Activated naive CD4-positive, alpha-beta T cell treated with anti-CD3 and anti-CD28 coated beads for 36 hours (primary cell): ENCODE results near the gene SMIM5. TPM values are rescaled to one million over a fixed set of nuclear protein-coding genes. Genes with fewer than 3 reads are reported as not detected.

Source experiments
- CTCF ChIA-PET: fragments of 350-600 bp; sonication (Branson Sonifier 250); formaldehyde crosslinking; loops from one replicate; lab custom pipeline; 2021; ENCODE audit warnings: antibody characterized with exemption; lab: Charles Lee
- DNase-seq: peaks from one replicate; pipeline ENCODE4 v3.0.0-alpha.2; 2020
- H3K27ac Mint-ChIP-seq: one replicate; pipeline ENCODE4 v1.8.0; 2021; ENCODE audit warnings: mild to moderate bottlenecking, mixed read lengths
- H3K27me3 Mint-ChIP-seq: one replicate; pipeline ENCODE4 v1.8.0; 2021; ENCODE audit warnings: low read depth, mixed read lengths
- H3K36me3 Mint-ChIP-seq: one replicate; pipeline ENCODE4 v1.8.0; 2021; ENCODE audit warnings: low read depth, mixed read lengths
- H3K4me1 Mint-ChIP-seq: one replicate; pipeline ENCODE4 v1.8.0; 2021; ENCODE audit warnings: low read depth, mixed read lengths
- H3K4me3 Mint-ChIP-seq: one replicate; pipeline ENCODE4 v1.8.0; 2021; ENCODE audit warnings: mild to moderate bottlenecking, moderate library complexity, mixed read lengths
- H3K9me3 Mint-ChIP-seq: one replicate; pipeline ENCODE4 v1.8.0; 2021; ENCODE audit warnings: mixed read lengths
- intact Hi-C: fragments of 100-400 bp; cut with micrococcal nuclease; formaldehyde crosslinking; loops from one replicate; pipeline ENCODE4 v1.15.1; 2023
- total RNA-seq, 2 experiments: library from RNA; stranded (reverse); gene quantifications; one replicate each; pipeline ENCODE4 v1.2.3, GENCODE V29; 2021

Gene SMIM5
- total RNA-seq, 2 experiments from 2014 or later, result not detected

GRCh38 chr17:75607086-75607485 lies 26.1 kb upstream of the SMIM5 start:
- Mint-ChIP-seq H3K4me1 (peaks cover 3% of the 10 kb centered on the region), H3K27ac (no peak overlapping the region), H3K4me3 (no peak overlapping the region), H3K27me3 (no peaks in the 10 kb centered on the region), H3K9me3 (no peaks in the 10 kb centered on the region), H3K36me3 (no peaks in the 10 kb centered on the region)
- DNase-seq, result no peak
- CTCF ChIA-PET, result interaction anchor here (1.1 kb wide), 1 partner anchor 26 kb away, joined by 3 read pairs; the partner anchor contains the start of gene SMIM5
- intact Hi-C loops, result no loop called here

- Mint-ChIP-seq H3K36me3 (no peaks in the 10 kb centered on the region), H3K27me3 (no peaks in the 10 kb centered on the region), H3K27ac (no peak overlapping the region), H3K4me3 (no peak overlapping the region), H3K4me1 (peaks cover 3% of the 10 kb centered on the region), H3K9me3 (no peaks in the 10 kb centered on the region)
- CTCF ChIA-PET, result interaction anchor here (0.8 to 1.0 kb wide), 4 partner anchors 10 to 138 kb away, joined by 3 to 5 read pairs (median 4); no protein-coding TSS in a partner anchor
- no peak for DNase-seq
- intact Hi-C loops, result no loop called here
These were observed 22.9 kb upstream of the SMIM5 start for GRCh38 chr17:75610103-75610984.

- Mint-ChIP-seq H3K4me1 (peaks cover 2% of the 10 kb centered on the region), H3K4me3 (no peak overlapping the region), H3K27ac (no peak overlapping the region), H3K9me3 (no peaks in the 10 kb centered on the region), H3K36me3 (no peaks in the 10 kb centered on the region), H3K27me3 (no peaks in the 10 kb centered on the region)
- CTCF ChIA-PET, result interaction anchor here (1.1 to 2.0 kb wide), 3 partner anchors 13 to 142 kb away, joined by 5 to 7 read pairs (median 5); partner anchors contain the start of gene SMIM5
- intact Hi-C loops, result no loop called here
- DNase-seq, result no peak
These were observed 21.3 kb upstream of the SMIM5 start for GRCh38 chr17:75611851-75612429.

GRCh38 chr17:75612906-75613626 lies 20.2 kb upstream of the SMIM5 start:
- no peak overlapping the region for H3K4me3 Mint-ChIP-seq
- H3K36me3 Mint-ChIP-seq, result no peaks in the 10 kb centered on the region
- H3K9me3 Mint-ChIP-seq, result no peaks in the 10 kb centered on the region
- DNase-seq, result no peak
- H3K27ac Mint-ChIP-seq, result no peak overlapping the region
- H3K27me3 Mint-ChIP-seq, result no peaks in the 10 kb centered on the region
- CTCF ChIA-PET, result interaction anchor here (0.7 to 2.0 kb wide), 4 partner anchors 12 to 25 kb away, joined by 3 to 5 read pairs (median 5); partner anchors contain the start of gene SMIM5
- intact Hi-C loops, result no loop called here
- H3K4me1 Mint-ChIP-seq, result no peaks in the 10 kb centered on the region

- Mint-ChIP-seq H3K27me3 (no peaks in the 10 kb centered on the region), H3K27ac (no peak overlapping the region), H3K36me3 (no peaks in the 10 kb centered on the region), H3K4me3 (no peak overlapping the region), H3K9me3 (no peaks in the 10 kb centered on the region), H3K4me1 (no peaks in the 10 kb centered on the region)
- DNase-seq, result no peak
- intact Hi-C loops, result no loop called here
- CTCF ChIA-PET, result interaction anchor here (1.3 kb wide), 1 partner anchor 19 kb away, joined by 5 read pairs; no protein-coding TSS in a partner anchor
These were observed 19.2 kb upstream of the SMIM5 start for GRCh38 chr17:75614006-75614405.

GRCh38 chr17:75614556-75615270 lies 18.5 kb upstream of the SMIM5 start:
- H3K36me3 Mint-ChIP-seq, result no peaks in the 10 kb centered on the region
- intact Hi-C loops, result no loop called here
- CTCF ChIA-PET, result interaction anchor here (1.3 to 1.6 kb wide), 2 partner anchors 18 to 133 kb away, joined by 5 read pairs; no protein-coding TSS in a partner anchor
- DNase-seq, result no peak
- no peak overlapping the region for H3K27ac Mint-ChIP-seq
- no peak overlapping the region for H3K4me3 Mint-ChIP-seq
- H3K27me3 Mint-ChIP-seq, result no peaks in the 10 kb centered on the region
- H3K9me3 Mint-ChIP-seq, result no peaks in the 10 kb centered on the region
- H3K4me1 Mint-ChIP-seq, result no peaks in the 10 kb centered on the region

- no peaks in the 10 kb centered on the region for H3K27me3 Mint-ChIP-seq
- no peak overlapping the region for H3K27ac Mint-ChIP-seq
- CTCF ChIA-PET, result interaction anchor here (1.6 kb wide), 1 partner anchor 133 kb away, joined by 5 read pairs; no protein-coding TSS in a partner anchor
- intact Hi-C loops, result no loop called here
- no peaks in the 10 kb centered on the region for H3K9me3 Mint-ChIP-seq
- H3K36me3 Mint-ChIP-seq, result no peaks in the 10 kb centered on the region
- no peak overlapping the region for H3K4me3 Mint-ChIP-seq
- H3K4me1 Mint-ChIP-seq, result no peaks in the 10 kb centered on the region
- DNase-seq, result no peak
These were observed 17.9 kb upstream of the SMIM5 start for GRCh38 chr17:75615301-75615700.

GRCh38 chr17:75616521-75617122 lies 16.6 kb upstream of the SMIM5 start:
- no peak overlapping the region for H3K4me3 Mint-ChIP-seq
- CTCF ChIA-PET, result interaction anchor here (1.3 to 1.6 kb wide), 4 partner anchors 16 to 132 kb away, joined by 3 to 5 read pairs (median 4); partner anchors contain the start of gene SMIM5

GRCh38 chr17:75617218-75617617 lies 16.0 kb upstream of the SMIM5 start:
- H3K27ac Mint-ChIP-seq, result no peak overlapping the region
- CTCF ChIA-PET, result interaction anchor here (1.3 to 1.5 kb wide), 2 partner anchors 16 to 131 kb away, joined by 3 to 5 read pairs; partner anchors contain the start of gene SMIM5
- no peaks in the 10 kb centered on the region for H3K27me3 Mint-ChIP-seq
- DNase-seq, result no peak
- intact Hi-C loops, result no loop called here
- H3K9me3 Mint-ChIP-seq, result no peaks in the 10 kb centered on the region
- no peaks in the 10 kb centered on the region for H3K36me3 Mint-ChIP-seq
- no peaks in the 10 kb centered on the region for H3K4me1 Mint-ChIP-seq
- no peak overlapping the region for H3K4me3 Mint-ChIP-seq

More at GRCh38 chr17:75616521-75617122, 16.6 kb upstream of the SMIM5 start:
- no peaks in the 10 kb centered on the region for H3K36me3 Mint-ChIP-seq
- DNase-seq, result no peak
- H3K27me3 Mint-ChIP-seq, result no peaks in the 10 kb centered on the region
- intact Hi-C loops, result no loop called here
- no peak overlapping the region for H3K27ac Mint-ChIP-seq
- H3K4me1 Mint-ChIP-seq, result no peaks in the 10 kb centered on the region
- H3K9me3 Mint-ChIP-seq, result no peaks in the 10 kb centered on the region

GRCh38 chr17:75617675-75618074 lies 15.6 kb upstream of the SMIM5 start:
- Mint-ChIP-seq H3K9me3 (no peaks in the 10 kb centered on the region), H3K4me3 (no peak overlapping the region), H3K36me3 (no peaks in the 10 kb centered on the region), H3K4me1 (no peaks in the 10 kb centered on the region), H3K27ac (no peak overlapping the region), H3K27me3 (no peaks in the 10 kb centered on the region)
- CTCF ChIA-PET, result interaction anchor here (1.3 kb wide), 1 partner anchor 130 kb away, joined by 3 read pairs; no protein-coding TSS in a partner anchor
- no peak for DNase-seq
- intact Hi-C loops, result no loop called here
